Astrocyte (in vitro differentiated cells and primary cell): ENCODE data around the gene STRBP.

Experiments
- CTCF ChIP-seq: IDR thresholded peaks from 2 replicates; pipeline ENCODE4 v1.5.1; 2011; ENCODE audit warnings: low read depth, mild to moderate bottlenecking, inconsistent platforms, low read length, moderate library complexity; ENCODE audit not compliant: insufficient read depth
- EZH2 ChIP-seq: IDR thresholded peaks from 2 replicates; pipeline ENCODE4 v1.6.1; 2012; ENCODE audit warnings: mild to moderate bottlenecking, low read length, inconsistent platforms; ENCODE audit not compliant: insufficient read depth

GRCh38 chr9:123080444-123080843, 187.9 kb downstream of the STRBP start:
- no peak for TF ChIP-seq CTCF
- TF ChIP-seq EZH2: no peak
